Mesenteric fat pad (tissue), 1 donor: Measurements from ENCODE around the gene DNAJC12. TPM values are rescaled to one million over a fixed set of nuclear protein-coding genes. Genes with fewer than 3 reads are reported as not detected.
"Not testable (repeated sequence)": the region's sequence is repeated elsewhere in the genome, so short reads cannot be mapped to it uniquely, and the experiment has no call there.

Experiments used
- DNase-seq: peaks from one replicate; pipeline ENCODE4 v3.0.0-alpha.2; 2020; ENCODE audit warnings: low spot score
- total RNA-seq: library from RNA; stranded (reverse); fragmentation: NEBNext Ultra II Directional; extraction: Animal tissue kit (Norgen Biotek cat#: 25700); gene quantifications from one replicate; pipeline ENCODE4 v1.2.1, GENCODE V29; 2021
- donor health status: DM: yes; HTN: yes; CAD: no.

The DNAJC12 gene
- total RNA-seq, 1 donor from 2014 or later = 1.0 TPM

- peak; percentile 97 for DNase-seq
Measured at GRCh38 chr10:67764012-67764822, 73.8 kb downstream of the DNAJC12 start.

GRCh38 chr10:67763499-67764011, 74.4 kb downstream of the DNAJC12 start:
- no peak for DNase-seq

- DNase-seq = not testable (repeated sequence)
Measured at GRCh38 chr10:67762567-67762966, 75.4 kb downstream of the DNAJC12 start.

DNA sequence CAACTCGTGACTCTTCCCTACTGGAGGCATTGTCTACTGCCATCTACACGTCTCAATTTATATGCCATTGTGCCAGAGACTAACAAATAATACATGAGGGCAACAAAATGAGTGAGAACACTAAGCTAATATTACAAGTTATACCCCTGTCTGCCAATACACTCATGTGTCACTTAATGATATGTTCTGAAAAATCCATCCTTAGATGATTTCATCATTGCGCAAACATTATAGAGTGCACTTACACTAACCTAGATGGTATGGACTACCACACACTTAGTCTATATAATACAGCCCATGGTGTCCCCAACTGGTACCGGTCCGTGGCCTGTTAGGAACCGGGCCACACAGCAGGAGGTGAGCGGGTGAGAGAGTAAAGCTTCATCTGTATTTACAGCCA, 77.7 kb downstream of the DNAJC12 start:
- no peak for DNase-seq

Other genes starting within 250 kb of the DNAJC12 start
- gene CTNNA3, start 142.0 kb downstream of the DNAJC12 start, total RNA-seq = 0.10 TPM
- gene SIRT1, start 46.5 kb upstream of the DNAJC12 start, total RNA-seq = 25.4 TPM
- gene HERC4, start 237.1 kb upstream of the DNAJC12 start, total RNA-seq = 59.1 TPM